ENCODE measurements around the gene LRRC36. TPM values are rescaled to one million over a fixed set of nuclear protein-coding genes. Genes with fewer than 3 reads are reported as not detected.

The LRRC36 gene
- total RNA-seq, 1 experiment from 2014 or later = 1.1 TPM

GRCh38 chr16:67287960-67288359, 38.7 kb upstream of the LRRC36 start:
- no peak for DNase-seq (ENCODE audit: low read depth, low spot score)
- in situ Hi-C loops (cut with HindIII; ENCODE audit: low pct_unique_long_range_greater_than_20kb, low sequenced_read_pairs) = no loop called here

- no peak for DNase-seq (ENCODE audit: low read depth, low spot score)
- in situ Hi-C loops (cut with HindIII; ENCODE audit: low pct_unique_long_range_greater_than_20kb, low sequenced_read_pairs) = no loop called here
Observed at GRCh38 chr16:67291461-67291860, 35.2 kb upstream of the LRRC36 start.

GRCh38 chr16:67294171-67294757, 32.4 kb upstream of the LRRC36 start:
- DNase-seq (ENCODE audit: low read depth, low spot score) = no peak

GRCh38 chr16:67294938-67295361, 31.7 kb upstream of the LRRC36 start:
- in situ Hi-C loops (cut with HindIII; ENCODE audit: low pct_unique_long_range_greater_than_20kb, low sequenced_read_pairs) = no loop called here

More at GRCh38 chr16:67294171-67294757, 32.4 kb upstream of the LRRC36 start:
- in situ Hi-C loops (cut with HindIII; ENCODE audit: low pct_unique_long_range_greater_than_20kb, low sequenced_read_pairs) = no loop called here

GRCh38 chr16:67296420-67296819, 30.2 kb upstream of the LRRC36 start:
- in situ Hi-C loops (cut with HindIII; ENCODE audit: low pct_unique_long_range_greater_than_20kb, low sequenced_read_pairs) = no loop called here
- no peak for DNase-seq (ENCODE audit: low read depth, low spot score)

More at GRCh38 chr16:67294938-67295361, 31.7 kb upstream of the LRRC36 start:
- DNase-seq (ENCODE audit: low read depth, low spot score) = no peak

- in situ Hi-C loops (cut with HindIII; ENCODE audit: low pct_unique_long_range_greater_than_20kb, low sequenced_read_pairs) = no loop called here
- no peak for DNase-seq (ENCODE audit: low read depth, low spot score)
Observed at GRCh38 chr16:67298277-67298676, 28.3 kb upstream of the LRRC36 start.

- no peak for DNase-seq (ENCODE audit: low read depth, low spot score)
- in situ Hi-C loops (cut with HindIII; ENCODE audit: low pct_unique_long_range_greater_than_20kb, low sequenced_read_pairs) = no loop called here
Observed at GRCh38 chr16:67299269-67299668, 27.3 kb upstream of the LRRC36 start.

- in situ Hi-C loops (cut with HindIII; ENCODE audit: low pct_unique_long_range_greater_than_20kb, low sequenced_read_pairs) = no loop called here
- DNase-seq (ENCODE audit: low read depth, low spot score) = no peak
Observed at GRCh38 chr16:67301080-67301782, 25.4 kb upstream of the LRRC36 start.

- DNase-seq (ENCODE audit: low read depth, low spot score) = no peak
- in situ Hi-C loops (cut with HindIII; ENCODE audit: low pct_unique_long_range_greater_than_20kb, low sequenced_read_pairs) = no loop called here
Observed at GRCh38 chr16:67302076-67302475, 24.5 kb upstream of the LRRC36 start.

- in situ Hi-C loops (cut with HindIII; ENCODE audit: low pct_unique_long_range_greater_than_20kb, low sequenced_read_pairs) = no loop called here
- DNase-seq (ENCODE audit: low read depth, low spot score) = no peak
Observed at GRCh38 chr16:67302970-67303369, 23.6 kb upstream of the LRRC36 start.

- no peak for DNase-seq (ENCODE audit: low read depth, low spot score)
- in situ Hi-C loops (cut with HindIII; ENCODE audit: low pct_unique_long_range_greater_than_20kb, low sequenced_read_pairs) = no loop called here
Observed at GRCh38 chr16:67304020-67304419, 22.6 kb upstream of the LRRC36 start.

GRCh38 chr16:67305216-67306071, 21.2 kb upstream of the LRRC36 start:
- in situ Hi-C loops (cut with HindIII; ENCODE audit: low pct_unique_long_range_greater_than_20kb, low sequenced_read_pairs) = no loop called here
- no peak for DNase-seq (ENCODE audit: low read depth, low spot score)

- DNase-seq (ENCODE audit: low read depth, low spot score) = no peak
- in situ Hi-C loops (cut with HindIII; ENCODE audit: low pct_unique_long_range_greater_than_20kb, low sequenced_read_pairs) = no loop called here
Observed at GRCh38 chr16:67310561-67310960, 16.1 kb upstream of the LRRC36 start.

GRCh38 chr16:67311607-67312488, 14.8 kb upstream of the LRRC36 start:
- peak; percentile 50 for DNase-seq (ENCODE audit: low read depth, low spot score)
- in situ Hi-C loops (cut with HindIII; ENCODE audit: low pct_unique_long_range_greater_than_20kb, low sequenced_read_pairs) = no loop called here

GRCh38 chr16:67312719-67313118, 13.9 kb upstream of the LRRC36 start:
- DNase-seq (ENCODE audit: low read depth, low spot score) = no peak
- in situ Hi-C loops (cut with HindIII; ENCODE audit: low pct_unique_long_range_greater_than_20kb, low sequenced_read_pairs) = no loop called here

GRCh38 chr16:67317853-67318252, 8.8 kb upstream of the LRRC36 start:
- DNase-seq (ENCODE audit: low read depth, low spot score) = no peak
- in situ Hi-C loops (cut with HindIII; ENCODE audit: low pct_unique_long_range_greater_than_20kb, low sequenced_read_pairs) = no loop called here

- in situ Hi-C loops (cut with HindIII; ENCODE audit: low pct_unique_long_range_greater_than_20kb, low sequenced_read_pairs) = no loop called here
- no peak for DNase-seq (ENCODE audit: low read depth, low spot score)
Observed at GRCh38 chr16:67326115-67326471, 522 bp upstream of the LRRC36 start.

GRCh38 chr16:67327743-67328142, 1.1 kb downstream of the LRRC36 start:
- DNase-seq (ENCODE audit: low read depth, low spot score) = no peak
- in situ Hi-C loops (cut with HindIII; ENCODE audit: low pct_unique_long_range_greater_than_20kb, low sequenced_read_pairs) = no loop called here

Measured in SK-MEL-5 (cell line).